ENCODE measurements around the gene TCEANC2.

The TCEANC2 gene

GRCh38 chr1:54151013-54151412, 97.6 kb downstream of the TCEANC2 start:
- Mint-ChIP-seq H3K9me3 (no peaks in the 10 kb centered on the region), H3K27me3 (ENCODE audit: low read depth) (peaks cover 4% of the 10 kb centered on the region), H3K36me3 (ENCODE audit: low read depth) (no peaks in the 10 kb centered on the region), H3K4me3 (no peak overlapping the region), H3K4me1 (peaks cover 11% of the 10 kb centered on the region), H3K27ac (no peak overlapping the region)
- no peak for TF ChIP-seq CTCF (IDR thresholded peaks at IDR 0.05; ENCODE audit: unreplicated experiment in 3 of 3)

- H3K27ac Mint-ChIP-seq = peak within 1 kb of the TSS in 1 of 3 experiments; percentile 61
- peaks cover 4% of the 10 kb centered on the region for H3K27me3 Mint-ChIP-seq (ENCODE audit: low read depth)
- no peaks in the 10 kb centered on the region for H3K36me3 Mint-ChIP-seq (ENCODE audit: low read depth)
- no peak within 1 kb of the TSS for H3K4me3 Mint-ChIP-seq
- H3K9me3 Mint-ChIP-seq = no peaks in the 10 kb centered on the region
- H3K4me1 Mint-ChIP-seq = peaks cover 11% of the 10 kb centered on the region
- no peak for TF ChIP-seq CTCF (IDR thresholded peaks at IDR 0.05; ENCODE audit: unreplicated experiment in 3 of 3)
Observed at GRCh38 chr1:54152696-54153095, 99.3 kb downstream of the TCEANC2 start, which contains the start of gene CDCP2. TSS of gene CDCP2 (minus strand) at chr1:54153000. CDS start at chr1:54152922, 78 bp downstream.

DNA sequence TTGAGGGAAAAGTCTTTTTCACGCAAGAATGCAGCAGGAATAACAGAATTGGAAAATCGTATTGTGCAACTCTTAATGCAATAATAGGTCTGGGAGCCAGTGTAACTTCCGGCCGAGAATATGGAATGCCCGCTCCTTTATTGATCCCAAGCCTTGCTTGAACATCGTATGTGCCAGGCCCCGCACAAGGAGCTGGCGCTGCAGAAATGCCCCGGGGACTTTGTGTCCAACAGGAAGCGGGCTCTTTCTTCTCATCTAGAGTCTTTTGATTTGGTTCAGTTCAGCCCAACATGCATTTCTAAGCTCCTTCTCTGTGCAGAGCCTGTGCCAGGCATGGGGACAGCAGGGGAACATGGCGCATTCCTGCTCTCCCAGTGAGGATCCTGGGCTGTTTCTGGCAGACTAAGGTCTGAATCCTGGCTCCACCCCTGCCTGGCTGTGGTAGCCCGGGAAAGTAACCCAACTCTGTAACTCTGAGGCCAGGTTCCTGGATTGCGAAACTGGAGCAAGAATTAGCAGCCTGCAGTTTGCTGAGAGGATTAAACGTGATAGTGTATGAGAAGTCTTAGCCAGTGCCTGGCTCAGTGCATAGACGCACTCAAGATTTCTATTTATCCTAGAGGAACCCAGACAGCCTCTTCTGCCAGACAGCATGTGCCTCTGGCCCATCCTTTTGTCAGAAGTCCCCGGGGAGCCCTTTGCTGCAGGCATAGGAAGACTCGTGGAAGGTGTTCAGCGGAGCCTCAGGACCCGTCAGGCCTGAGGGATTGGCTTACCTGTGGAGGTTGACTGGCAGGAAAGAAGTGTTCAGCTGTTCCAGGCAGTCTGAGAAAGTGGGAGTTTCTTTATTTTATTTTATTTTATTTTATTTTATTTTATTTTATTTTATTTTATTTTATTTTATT, 100.4 kb downstream of the TCEANC2 start:
- H3K27ac Mint-ChIP-seq = peak overlapping the region in 1 of 3 experiments; percentile 61
- no peak for TF ChIP-seq CTCF (IDR thresholded peaks at IDR 0.05; ENCODE audit: unreplicated experiment in 3 of 3)
- H3K4me1 Mint-ChIP-seq = peaks cover 11% of the 10 kb centered on the region
- H3K9me3 Mint-ChIP-seq = no peaks in the 10 kb centered on the region
- H3K4me3 Mint-ChIP-seq = no peak overlapping the region
- no peaks in the 10 kb centered on the region for H3K36me3 Mint-ChIP-seq (ENCODE audit: low read depth)
- peaks cover 4% of the 10 kb centered on the region for H3K27me3 Mint-ChIP-seq (ENCODE audit: low read depth)

All from nephron (organoid).